Activated CD8-positive, alpha-beta memory T cell treated with anti-CD3 and anti-CD28 coated beads, Interleukin-2, amount 50 U/mL, for 24 hours (primary cell): ENCODE results near the gene ZNF784.

Experiments
- DNase-seq: peaks from one replicate; pipeline ENCODE4 v3.0.0-alpha.2; 2020; ENCODE audit errors: extremely low read depth

The ZNF784 gene

DNA sequence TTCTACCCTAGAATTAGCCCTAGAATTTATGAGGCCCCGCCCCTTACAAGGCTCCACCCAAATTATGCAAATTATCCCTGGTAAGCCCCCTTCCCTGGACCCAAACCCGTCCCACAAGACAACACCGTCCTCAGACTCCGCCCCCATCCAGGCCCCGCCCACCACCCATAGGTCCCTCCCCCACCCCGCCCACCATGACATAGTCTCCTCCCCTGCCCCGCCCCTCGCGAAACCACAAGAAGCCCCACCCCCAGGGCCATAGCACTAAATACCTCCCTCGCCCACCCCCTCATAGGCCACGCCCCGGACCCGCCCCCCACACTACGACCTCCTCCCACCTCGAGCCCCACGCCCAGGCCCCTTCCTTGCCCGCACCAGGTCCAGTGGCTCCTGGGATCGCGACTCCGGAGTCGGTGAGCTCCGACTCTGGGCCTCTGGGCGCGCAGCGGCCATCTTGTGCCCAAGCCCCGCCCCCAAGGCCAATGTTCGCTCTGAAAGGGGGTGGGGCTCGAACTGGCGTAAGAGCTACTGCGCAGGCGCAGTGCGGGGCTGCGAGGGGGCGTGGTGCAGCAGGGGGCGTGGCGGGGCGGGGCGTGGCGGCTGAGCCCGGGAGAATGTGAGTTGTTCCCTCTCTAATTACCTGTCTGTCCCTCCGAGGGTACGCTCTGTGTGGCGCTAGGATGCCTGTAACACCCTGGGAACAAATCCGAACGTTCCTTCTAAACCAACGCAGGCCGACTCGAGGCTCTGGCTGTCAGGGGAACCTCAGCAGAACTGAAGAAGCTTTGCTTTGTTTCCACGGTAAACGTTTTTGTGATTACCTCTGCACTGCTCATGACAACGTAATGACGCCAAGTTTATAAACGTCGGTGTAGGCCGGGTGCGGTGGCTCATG is at the start of gene ZNF784:
TSS of gene ZNF784 (minus strand) at position 458 of the 895 bp plus-strand sequence. CDS start at position 453, 5 bp downstream.
- no peak for DNase-seq

GRCh38 chr19:55673889-55674288 is 49.5 kb upstream of the ZNF784 start:
- DNase-seq, result no peak

DNA sequence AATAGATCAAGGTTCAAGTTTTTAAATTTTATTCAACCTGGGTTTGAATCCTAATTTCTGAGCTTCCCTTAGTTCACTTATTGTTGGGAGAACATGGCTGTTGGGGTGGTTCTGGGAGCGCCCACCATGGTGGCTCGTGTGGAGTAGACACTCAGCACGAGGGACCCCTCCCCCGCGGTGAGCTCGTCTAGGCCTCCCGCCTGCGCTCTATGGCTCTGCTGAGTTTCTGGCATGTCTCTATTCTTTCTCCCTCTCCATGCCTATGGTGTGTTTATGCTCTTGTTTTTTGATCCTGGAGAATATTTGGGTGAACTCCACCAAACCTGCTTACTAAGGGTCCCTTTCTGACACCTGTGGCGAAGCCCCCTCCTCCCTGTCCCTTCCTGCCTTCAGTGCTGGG is 49.1 kb upstream of the ZNF784 start:
- DNase-seq, result no peak

DNA sequence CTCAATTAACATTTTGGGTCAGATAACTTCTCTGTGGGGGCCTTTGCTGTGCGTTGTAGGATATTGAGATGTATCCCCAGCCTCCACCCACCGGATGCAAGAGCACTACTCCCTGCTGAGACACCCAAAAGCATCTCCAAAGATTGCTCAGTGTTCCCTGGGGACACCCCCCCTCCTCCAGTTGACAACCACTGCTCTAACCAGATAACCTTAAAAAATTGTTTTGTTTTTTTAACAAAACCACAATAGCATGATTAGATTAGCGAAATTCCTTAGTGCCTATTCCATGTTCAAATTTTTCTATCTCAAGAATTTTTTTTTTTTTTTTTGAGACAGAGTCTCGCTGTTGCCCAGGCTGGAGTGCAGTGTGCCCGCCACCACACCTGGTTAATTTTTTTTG is 48.1 kb upstream of the ZNF784 start:
- no peak for DNase-seq

DNA sequence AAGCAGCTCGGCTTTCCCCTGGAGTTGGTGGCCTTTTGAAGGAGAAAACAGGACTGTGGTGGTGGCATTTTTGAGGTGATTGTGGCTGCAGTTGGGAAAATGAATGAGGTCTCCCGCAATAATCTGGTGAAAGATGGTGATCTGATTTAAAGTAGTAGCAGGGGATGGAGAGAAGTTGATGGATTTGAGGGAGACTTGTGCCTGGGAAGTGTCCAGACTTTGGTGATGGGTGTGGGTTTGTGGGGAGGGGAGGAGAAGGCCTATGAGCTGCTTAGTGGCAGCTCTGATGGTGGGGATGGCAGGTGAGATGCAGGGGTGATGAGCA is 46.6 kb upstream of the ZNF784 start:
- DNase-seq, result no peak

- no peak for DNase-seq
Measured at GRCh38 chr19:55670280-55671053, 46.1 kb upstream of the ZNF784 start.

DNA sequence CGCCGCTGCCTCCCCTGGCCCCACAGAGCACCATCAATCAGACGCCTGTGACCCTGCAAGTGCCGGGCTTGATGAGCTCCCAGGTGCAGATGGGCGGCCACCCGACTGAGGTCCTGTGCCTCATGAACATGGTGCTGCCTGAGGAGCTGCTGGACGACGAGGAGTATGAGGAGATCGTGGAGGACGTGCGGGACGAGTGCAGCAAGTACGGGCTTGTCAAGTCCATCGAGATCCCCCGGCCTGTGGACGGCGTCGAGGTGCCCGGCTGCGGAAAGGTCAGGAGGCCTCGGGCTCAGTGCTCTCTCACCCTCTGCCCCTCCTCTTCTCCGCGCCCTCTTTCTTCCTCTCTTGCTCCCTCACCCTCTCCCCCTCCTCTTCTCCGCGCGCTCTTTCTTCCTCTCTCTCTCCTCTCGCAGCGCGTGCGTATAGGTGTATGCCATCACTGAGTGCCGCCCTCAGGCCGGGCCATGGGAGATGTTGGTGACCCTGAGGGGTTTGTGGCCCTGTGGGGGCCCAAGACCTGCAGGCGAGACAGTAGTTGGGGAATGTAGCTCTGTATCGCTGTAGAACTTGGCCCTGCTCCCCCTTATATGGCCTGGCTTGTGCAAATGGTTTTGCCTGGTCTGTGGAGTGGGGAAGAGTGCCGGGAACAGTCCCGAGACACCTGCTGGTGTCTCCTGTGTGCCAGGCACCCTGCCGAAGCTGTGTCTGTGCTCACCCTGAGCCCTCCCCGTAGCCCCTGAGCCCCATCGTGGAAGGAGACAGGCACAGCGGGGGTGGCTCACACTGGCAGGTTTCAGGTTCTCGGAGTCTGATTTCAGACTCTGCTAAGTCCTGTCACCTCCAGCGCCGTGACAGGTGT is 45.3 kb upstream of the ZNF784 start:
- no peak for DNase-seq

DNA sequence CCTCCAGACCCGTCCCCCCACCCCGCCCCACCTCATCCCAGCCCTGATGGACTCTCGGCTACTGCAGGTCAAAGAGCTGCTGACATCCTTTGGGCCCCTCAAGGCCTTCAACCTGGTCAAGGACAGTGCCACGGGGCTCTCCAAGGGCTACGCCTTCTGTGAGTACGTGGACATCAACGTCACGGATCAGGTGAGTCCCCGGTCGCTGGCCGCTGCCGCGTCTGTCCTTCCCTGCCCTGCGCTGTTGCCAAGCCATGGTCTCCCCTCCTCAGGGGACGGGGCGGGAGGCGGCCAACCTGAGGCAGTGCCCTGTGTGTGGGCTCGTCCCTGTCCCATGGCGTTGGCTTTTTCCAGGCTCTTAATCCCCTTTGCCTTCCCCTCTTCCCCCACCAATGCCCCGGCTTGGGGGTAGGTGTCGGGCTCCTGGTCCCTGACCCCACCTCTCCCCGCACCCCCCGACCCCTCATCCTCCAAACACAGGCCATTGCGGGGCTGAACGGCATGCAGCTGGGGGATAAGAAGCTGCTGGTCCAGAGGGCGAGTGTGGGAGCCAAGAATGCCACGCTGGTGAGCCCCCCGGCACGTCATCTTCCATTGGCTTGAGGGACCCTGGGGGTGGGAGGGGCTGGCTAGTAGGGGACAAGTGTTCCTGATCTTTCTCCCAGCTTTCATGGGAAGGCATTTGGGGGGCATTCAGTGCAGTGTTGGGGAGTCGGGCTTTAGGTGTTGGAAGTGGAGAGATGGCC is 44.4 kb upstream of the ZNF784 start:
- DNase-seq, result no peak

- no peak for DNase-seq
Measured at GRCh38 chr19:55667958-55668357, 43.6 kb upstream of the ZNF784 start.

- no peak for DNase-seq
Measured at GRCh38 chr19:55667511-55667910, 43.1 kb upstream of the ZNF784 start.

DNA sequence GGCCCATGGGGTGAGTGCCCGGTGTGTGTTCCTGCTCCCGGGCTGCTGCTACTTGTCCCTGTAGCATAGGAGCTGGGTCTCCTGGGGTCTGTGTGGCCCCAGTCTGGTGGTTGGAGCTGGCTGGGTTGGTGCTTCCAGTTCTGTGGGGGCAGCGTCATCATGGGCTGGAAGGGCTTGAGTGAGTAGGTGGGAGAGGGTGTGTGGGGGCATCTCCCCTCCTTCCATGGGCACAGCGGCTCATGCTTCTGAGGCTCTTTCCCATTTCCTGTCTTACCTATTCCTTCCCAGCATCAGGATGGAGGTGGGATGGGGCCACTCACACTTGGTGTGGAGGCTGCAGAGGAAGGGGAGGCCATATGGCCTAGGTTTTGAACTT is 42.6 kb upstream of the ZNF784 start:
- DNase-seq, result no peak

DNA sequence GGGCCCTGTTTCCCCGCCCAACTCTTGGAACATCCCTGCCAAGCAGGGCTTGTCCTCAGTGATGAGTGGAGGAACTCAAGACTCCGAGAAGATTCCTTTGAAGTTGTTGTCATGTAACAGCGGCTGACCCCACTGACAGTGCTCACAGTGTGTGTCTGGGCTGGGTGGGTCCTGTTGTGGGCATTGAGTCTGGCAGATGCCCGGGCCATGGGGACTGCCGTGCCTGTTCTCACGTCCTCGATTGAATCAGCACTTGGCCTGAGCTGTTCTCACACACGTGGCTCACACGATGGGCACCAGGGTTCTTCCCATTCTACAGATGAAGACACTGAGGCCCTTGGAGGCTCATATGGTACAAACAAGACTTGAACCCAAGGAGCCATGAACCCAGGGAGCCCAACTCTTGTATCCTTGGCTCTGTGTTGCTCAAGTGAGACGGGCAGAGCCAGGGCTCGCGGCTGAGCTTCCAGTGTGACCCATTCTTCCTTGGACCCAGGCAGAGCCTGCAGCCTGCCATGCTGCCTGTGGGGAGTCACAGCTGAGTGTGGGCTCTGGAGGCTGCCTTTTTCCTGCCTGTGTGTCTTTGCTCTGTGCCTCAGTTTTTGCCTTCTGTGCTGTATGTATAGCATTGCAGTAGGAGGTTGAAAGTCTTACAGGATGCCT is 42.1 kb upstream of the ZNF784 start:
- no peak for DNase-seq

DNA sequence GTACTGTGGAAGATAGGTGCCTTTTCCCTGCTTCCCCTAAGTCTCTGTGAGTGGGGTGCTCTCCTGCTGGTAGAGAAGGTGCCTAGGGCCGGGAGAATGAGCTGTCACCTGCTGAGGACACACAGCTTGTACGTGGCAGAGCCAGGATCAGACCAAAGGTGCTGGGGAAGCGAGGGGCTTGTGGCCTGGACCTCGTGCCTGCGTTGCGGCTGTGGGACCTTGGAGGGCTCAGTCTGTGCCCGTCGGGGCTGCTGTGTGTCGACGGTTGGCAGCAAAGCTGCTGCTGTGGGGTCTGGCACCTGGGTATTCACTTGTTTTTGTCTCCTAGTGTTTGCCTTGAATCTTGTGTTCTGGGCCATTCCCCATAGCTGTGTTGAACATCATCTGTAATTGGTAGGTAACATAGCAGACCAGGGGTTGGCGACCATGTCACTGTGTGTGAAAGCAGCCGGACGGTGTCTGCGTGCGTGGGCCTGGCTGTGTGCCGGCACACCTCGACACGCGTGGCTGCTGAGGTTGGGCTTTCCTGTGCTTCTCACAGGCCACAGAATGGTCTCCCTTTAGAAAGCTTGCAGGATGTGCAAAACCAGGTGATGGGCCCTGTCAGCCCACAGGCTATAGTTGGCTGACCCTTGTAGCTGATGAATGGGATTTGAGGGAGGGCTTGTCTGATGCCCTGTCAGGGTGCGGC is 39.6 kb upstream of the ZNF784 start:
- DNase-seq, result no peak

GRCh38 chr19:55661826-55662225 is 37.5 kb upstream of the ZNF784 start:
- DNase-seq, result no peak

DNA sequence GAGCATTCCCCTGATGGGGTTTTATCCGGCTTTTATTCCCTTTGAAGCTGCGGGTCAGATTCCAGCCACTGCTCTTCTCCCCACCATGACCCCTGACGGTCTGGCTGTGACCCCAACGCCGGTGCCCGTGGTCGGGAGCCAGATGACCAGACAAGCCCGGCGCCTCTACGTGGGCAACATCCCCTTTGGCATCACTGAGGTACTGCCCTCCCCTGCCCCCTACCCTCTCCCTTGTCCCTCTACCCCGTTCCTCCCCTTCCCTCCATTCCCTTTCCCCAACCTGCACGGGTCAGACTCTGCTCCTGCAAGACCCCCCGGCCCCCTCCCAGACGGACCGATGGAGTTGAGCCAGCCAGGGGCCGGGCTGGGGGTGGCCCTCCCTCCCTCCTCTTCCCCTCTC is 36.6 kb upstream of the ZNF784 start:
- no peak for DNase-seq

DNA sequence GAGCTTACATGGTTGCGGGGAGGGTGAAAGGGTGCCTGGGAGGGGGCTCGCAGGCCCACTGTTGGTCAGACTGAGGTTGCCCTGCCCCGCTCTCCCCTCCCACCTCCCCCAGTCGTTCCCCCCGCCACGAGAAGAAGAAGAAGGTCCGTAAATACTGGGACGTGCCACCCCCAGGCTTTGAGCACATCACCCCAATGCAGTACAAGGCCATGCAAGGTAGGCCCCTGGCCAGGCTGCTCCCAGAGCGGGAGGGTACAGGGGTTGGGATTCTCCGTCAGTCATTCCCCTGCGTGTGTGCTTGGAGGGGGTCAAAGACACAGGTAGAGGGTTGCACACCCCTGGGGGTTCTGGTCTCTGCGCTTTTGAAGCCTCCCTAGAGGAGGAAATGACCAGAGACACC is 36.0 kb upstream of the ZNF784 start:
- DNase-seq, result no peak

- DNase-seq, result no peak
Measured at GRCh38 chr19:55659822-55660221, 35.5 kb upstream of the ZNF784 start.

DNA sequence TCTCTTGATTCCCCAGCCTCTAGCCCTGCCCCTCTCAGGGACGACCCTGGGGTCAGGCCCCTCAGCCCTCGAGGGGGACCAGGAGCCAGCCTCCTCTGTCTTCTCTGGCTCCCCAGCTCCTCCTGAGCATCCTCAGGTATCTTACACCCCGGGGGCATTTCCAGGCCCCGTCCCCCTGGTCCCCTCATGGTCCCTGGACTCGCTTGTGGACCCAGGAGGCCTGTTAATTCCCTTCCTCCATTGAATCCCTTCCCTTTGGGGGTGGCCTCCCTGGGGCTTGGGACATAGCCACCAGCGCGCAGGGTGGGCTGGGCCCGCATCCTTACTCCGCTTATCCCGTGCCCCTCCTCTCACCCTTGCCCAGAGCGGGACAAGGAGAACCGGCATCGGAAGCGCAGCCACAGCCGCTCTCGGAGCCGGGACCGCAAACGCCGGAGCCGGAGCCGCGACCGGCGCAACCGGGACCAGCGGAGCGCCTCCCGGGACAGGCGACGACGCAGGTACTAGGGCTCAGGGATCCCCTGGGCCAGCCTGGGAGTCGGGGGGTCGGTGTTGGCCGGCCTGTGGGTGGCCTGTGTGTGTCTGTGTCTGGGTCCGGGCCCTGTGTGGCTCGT is 34.6 kb upstream of the ZNF784 start:
- DNase-seq, result no peak

- no peak for DNase-seq
Measured at GRCh38 chr19:55656988-55657747, 32.8 kb upstream of the ZNF784 start.
